Mesenchymal stem cell (in vitro differentiated cells and primary cell): ENCODE measurements around the gene ROBO2.

Experiments used
- DNase-seq: peaks from one replicate; pipeline ENCODE4 v3.0.0-alpha.2; 2013
- H2AFZ ChIP-seq: one replicate; pipeline ENCODE4 v1.6.1; 2013; ENCODE audit warnings: low read depth, mild to moderate bottlenecking, control low read depth, inconsistent platforms, low read length, moderate library complexity
- H2AK5ac ChIP-seq: 2 replicates; pipeline ENCODE4 v1.6.1; 2013; ENCODE audit warnings: low read length, moderate library complexity, mild to moderate bottlenecking, inconsistent platforms; ENCODE audit not compliant: severe bottlenecking
- H2BK120ac ChIP-seq: one replicate; pipeline ENCODE4 v1.6.1; 2013; ENCODE audit warnings: low read depth, mild to moderate bottlenecking, inconsistent platforms, low read length, moderate library complexity
- H2BK12ac ChIP-seq, 2 experiments: one replicate each; pipeline ENCODE4 v1.6.1; 2013; ENCODE audit warnings: inconsistent platforms in 2 of 2, low read length in 2 of 2, mild to moderate bottlenecking in 2 of 2, moderate library complexity in 2 of 2, control low read depth in 1 of 2
- H2BK15ac ChIP-seq: one replicate; pipeline ENCODE4 v1.6.1; 2013; ENCODE audit warnings: mild to moderate bottlenecking, low read depth, inconsistent platforms; ENCODE audit not compliant: poor library complexity, severe bottlenecking
- H2BK5ac ChIP-seq: 2 replicates; pipeline ENCODE4 v1.6.1; 2013; ENCODE audit warnings: low read depth, mild to moderate bottlenecking, low read length, control low read depth, inconsistent platforms; ENCODE audit not compliant: poor library complexity, severe bottlenecking
- H3K14ac ChIP-seq, 2 experiments: one replicate each; pipeline ENCODE4 v1.6.1; 2013; ENCODE audit warnings: inconsistent platforms in 2 of 2, low read length in 2 of 2, control low read depth in 1 of 2, mild to moderate bottlenecking in 1 of 2, moderate library complexity in 1 of 2
- H3K18ac ChIP-seq, 2 experiments: one replicate each; pipeline ENCODE4 v1.6.1; 2013; ENCODE audit warnings: inconsistent platforms in 2 of 2, low read length in 2 of 2, control low read depth in 1 of 2, low read depth in 1 of 2, mild to moderate bottlenecking in 1 of 2
- H3K23ac ChIP-seq, 2 experiments: one replicate each; pipeline ENCODE4 v1.6.1; 2013; ENCODE audit warnings: inconsistent platforms in 2 of 2, low read length in 2 of 2, mild to moderate bottlenecking in 2 of 2, moderate library complexity in 2 of 2, control low read depth in 1 of 2
- H3K27ac ChIP-seq: 2 replicates; pipeline ENCODE4 v1.5.1; 2013; ENCODE audit warnings: mild to moderate bottlenecking, moderate library complexity, low read length, control low read depth, inconsistent platforms; ENCODE audit not compliant: poor library complexity, severe bottlenecking
- H3K27me3 ChIP-seq, 2 experiments: 2 replicates each; pipeline versions ENCODE4 v1.6.1 to v1.7.0; 2013; ENCODE audit warnings: low read length in 2 of 2, mild to moderate bottlenecking in 2 of 2, moderate library complexity in 2 of 2, control low read depth in 1 of 2, inconsistent platforms in 1 of 2; ENCODE audit not compliant: control insufficient read depth in 1 of 2, insufficient read depth in 1 of 2
- H3K36me3 ChIP-seq, 2 experiments: 2 replicates each; pipeline versions ENCODE4 v1.6.1 to v1.7.0; 2013; ENCODE audit warnings: low read length in 2 of 2, control low read depth in 1 of 2, inconsistent platforms in 1 of 2, low read depth in 1 of 2, mild to moderate bottlenecking in 1 of 2; ENCODE audit not compliant: insufficient read depth in 2 of 2, control insufficient read depth in 1 of 2
- H3K4ac ChIP-seq, 2 experiments: one replicate each; pipeline ENCODE4 v1.6.1; 2013; ENCODE audit warnings: inconsistent platforms in 2 of 2, low read length in 2 of 2, mild to moderate bottlenecking in 2 of 2, moderate library complexity in 2 of 2, control low read depth in 1 of 2, low read depth in 1 of 2
- H3K4me1 ChIP-seq: 2 replicates; pipeline ENCODE4 v1.6.1; 2013; ENCODE audit warnings: low read depth, low read length, control low read depth; ENCODE audit not compliant: control insufficient read depth, insufficient read depth
- H3K4me2 ChIP-seq: 2 replicates; pipeline ENCODE4 v1.6.1; 2013; ENCODE audit warnings: low read length, mild to moderate bottlenecking, inconsistent platforms; ENCODE audit not compliant: poor library complexity, severe bottlenecking
- H3K4me3 ChIP-seq, 2 experiments: 2 replicates each; pipeline versions ENCODE4 v1.5.1 to v1.7.0; 2013; ENCODE audit warnings: low read length in 2 of 2, mild to moderate bottlenecking in 2 of 2, control low read depth in 1 of 2, low read depth in 1 of 2; ENCODE audit not compliant: insufficient read depth in 1 of 2
- H3K79me1 ChIP-seq: replicated peaks from 2 replicates; pipeline ENCODE4 v1.6.1; 2013; ENCODE audit warnings: mild to moderate bottlenecking, control low read depth, low read length, inconsistent platforms; ENCODE audit not compliant: poor library complexity, severe bottlenecking
- H3K9ac ChIP-seq: 2 replicates; pipeline ENCODE4 v1.7.0; 2013; ENCODE audit warnings: mild to moderate bottlenecking, low read length, moderate library complexity
- H3K9me3 ChIP-seq: 2 replicates; pipeline ENCODE4 v1.7.0; 2013; ENCODE audit warnings: mild to moderate bottlenecking, low read length; ENCODE audit not compliant: control insufficient read depth
- H4K8ac ChIP-seq: one replicate; pipeline ENCODE4 v1.6.1; 2013; ENCODE audit warnings: inconsistent platforms, mild to moderate bottlenecking, low read length, moderate library complexity
- H4K91ac ChIP-seq: one replicate; pipeline ENCODE4 v1.6.1; 2013; ENCODE audit warnings: mild to moderate bottlenecking, low read length, inconsistent platforms
- whole genome bisulfite sequencing: methylation state at CpG from one replicate; pipeline ENCODE4 v1.1.7; 2013; ENCODE audit warnings: mixed read lengths; 5-methylcytosine and 5-hydroxymethylcytosine counted together

Gene ROBO2

DNA sequence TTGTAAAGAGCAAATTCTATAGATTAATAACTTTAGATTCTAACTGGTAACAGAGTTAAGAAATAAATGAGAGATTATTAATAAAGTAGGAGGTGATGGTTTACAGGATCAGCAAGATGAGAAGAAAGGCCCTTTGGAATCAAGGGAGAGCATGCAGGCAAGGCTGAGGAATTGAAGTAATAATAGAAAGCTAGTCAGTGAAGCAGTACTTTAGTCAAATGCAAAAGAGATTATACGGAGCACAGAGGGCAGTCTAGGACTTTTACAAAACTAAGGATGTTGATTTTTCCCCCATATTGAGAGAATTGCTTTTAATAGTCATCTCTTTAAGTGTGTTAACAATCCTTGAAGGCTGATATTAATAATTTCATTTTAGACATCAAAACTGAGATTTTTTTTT, 146.4 kb downstream of the ROBO2 start:
- Histone ChIP-seq H3K4me3 (no peak overlapping the region), H2BK15ac (no peak overlapping the region), H3K36me3 (no peaks in the 10 kb centered on the region), H3K79me1 (no peaks in the 10 kb centered on the region), H3K4me1 (no peaks in the 10 kb centered on the region), H2AFZ (no peak overlapping the region), H3K4ac (no peak overlapping the region), H2AK5ac (no peak overlapping the region), H3K9ac (no peak overlapping the region), H3K23ac (no peak overlapping the region), H3K4me2 (no peak overlapping the region), H2BK5ac (no peak overlapping the region), H4K91ac (no peak overlapping the region), H3K27ac (no peak overlapping the region), H2BK12ac (no peak overlapping the region), H3K9me3 (no peaks in the 10 kb centered on the region), H2BK120ac (no peak overlapping the region), H3K27me3 (no peaks in the 10 kb centered on the region), H3K14ac (no peak overlapping the region), H4K8ac (no peak overlapping the region), H3K18ac (no peak overlapping the region)
- no peak for DNase-seq
- WGBS: 100% methylated on average over 1 of the region's 1 CpG

DNA sequence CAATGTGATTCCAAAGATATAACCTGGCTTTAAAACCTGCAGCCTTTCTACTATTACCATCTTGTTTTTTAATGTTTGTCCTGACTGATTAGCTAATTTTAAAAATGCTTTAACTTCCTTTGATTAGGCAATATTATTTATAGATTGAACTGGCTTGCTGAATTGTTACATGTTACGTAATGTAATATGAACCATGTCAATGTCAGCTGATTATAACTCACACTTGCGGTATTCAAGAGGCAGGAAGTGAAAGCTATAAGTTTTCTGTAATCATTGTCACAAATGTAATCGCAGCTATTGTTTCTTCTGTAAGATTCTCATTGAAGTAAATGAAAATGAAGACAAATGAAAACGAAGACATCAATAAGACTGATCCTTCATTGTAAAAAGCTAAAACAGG, 146.8 kb downstream of the ROBO2 start:
- no peak overlapping the region for H4K91ac ChIP-seq
- peak; percentile 59 for DNase-seq
- no peaks in the 10 kb centered on the region for H3K79me1 ChIP-seq
- no peak overlapping the region for H3K18ac ChIP-seq
- H3K23ac ChIP-seq: no peak overlapping the region
- no peak overlapping the region for H2BK15ac ChIP-seq
- no peak overlapping the region for H2BK120ac ChIP-seq
- no peaks in the 10 kb centered on the region for H3K36me3 ChIP-seq
- H3K4me3 ChIP-seq: no peak overlapping the region
- no peak overlapping the region for H3K4me2 ChIP-seq
- no peak overlapping the region for H3K14ac ChIP-seq
- H2BK12ac ChIP-seq: no peak overlapping the region
- no peak overlapping the region for H3K27ac ChIP-seq
- H3K4ac ChIP-seq: no peak overlapping the region
- 62% methylated on average over 2 of the region's 4 CpGs for WGBS
- H2BK5ac ChIP-seq: no peak overlapping the region
- no peaks in the 10 kb centered on the region for H3K4me1 ChIP-seq
- H3K27me3 ChIP-seq: no peaks in the 10 kb centered on the region
- H3K9me3 ChIP-seq: no peaks in the 10 kb centered on the region
- no peak overlapping the region for H4K8ac ChIP-seq
- no peak overlapping the region for H2AFZ ChIP-seq
- no peak overlapping the region for H2AK5ac ChIP-seq
- H3K9ac ChIP-seq: no peak overlapping the region

DNA sequence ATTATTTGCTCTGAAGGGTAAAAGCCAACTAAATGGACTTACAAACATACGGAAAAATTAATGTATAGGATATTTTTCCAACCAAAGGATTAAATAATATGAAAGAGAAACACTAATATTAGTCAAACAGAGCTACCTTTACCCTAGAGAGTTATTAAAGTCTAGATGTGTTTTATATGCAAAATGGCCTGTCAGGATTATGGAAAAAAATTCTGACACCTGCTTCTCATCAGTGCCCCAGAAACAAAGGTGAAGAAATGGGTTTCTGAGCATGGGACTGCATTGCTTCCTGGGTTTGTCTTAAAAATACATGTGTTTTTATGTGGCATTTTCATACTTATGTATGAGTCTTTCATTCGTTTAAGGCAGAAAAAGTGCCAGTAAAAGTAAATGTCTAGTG, 148.3 kb downstream of the ROBO2 start:
- no peak overlapping the region for H3K4me3 ChIP-seq
- no peak overlapping the region for H3K18ac ChIP-seq
- H3K14ac ChIP-seq: no peak overlapping the region
- no peak overlapping the region for H2BK5ac ChIP-seq
- no peak for DNase-seq
- no peak overlapping the region for H4K91ac ChIP-seq
- H2BK120ac ChIP-seq: no peak overlapping the region
- no peaks in the 10 kb centered on the region for H3K36me3 ChIP-seq
- H3K4me1 ChIP-seq: no peaks in the 10 kb centered on the region
- no peak overlapping the region for H4K8ac ChIP-seq
- no peaks in the 10 kb centered on the region for H3K27me3 ChIP-seq
- no peak overlapping the region for H2AK5ac ChIP-seq
- no peaks in the 10 kb centered on the region for H3K9me3 ChIP-seq
- no peak overlapping the region for H3K4me2 ChIP-seq
- H2AFZ ChIP-seq: no peak overlapping the region
- no peak overlapping the region for H3K27ac ChIP-seq
- no peak overlapping the region for H2BK15ac ChIP-seq
- H3K23ac ChIP-seq: no peak overlapping the region
- no CpG with 5 or more reads among the region's 2 CpGs for WGBS
- H3K9ac ChIP-seq: no peak overlapping the region
- no peak overlapping the region for H3K4ac ChIP-seq
- H2BK12ac ChIP-seq: no peak overlapping the region
- no peaks in the 10 kb centered on the region for H3K79me1 ChIP-seq

DNA sequence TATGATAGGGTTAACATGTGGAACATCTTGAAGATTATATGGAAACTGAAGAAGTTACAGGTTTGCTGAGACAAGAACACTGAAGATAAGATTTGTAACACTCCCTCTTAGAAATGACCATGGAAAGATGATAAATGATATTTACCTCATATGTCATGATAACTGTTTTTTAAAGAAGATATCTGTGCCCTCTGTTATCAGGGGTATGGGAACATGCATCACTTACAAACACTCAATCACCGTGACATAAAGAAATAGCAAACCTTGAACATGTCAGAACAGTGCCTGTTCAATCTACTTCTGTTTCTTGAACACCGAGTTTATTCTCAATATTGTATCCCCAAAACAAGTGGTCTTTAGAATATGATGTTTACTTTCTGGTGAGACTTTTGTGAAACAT, 149.4 kb downstream of the ROBO2 start:
- no peak overlapping the region for H2BK15ac ChIP-seq
- H3K79me1 ChIP-seq: no peaks in the 10 kb centered on the region
- H3K4me3 ChIP-seq: no peak overlapping the region
- H3K4ac ChIP-seq: no peak overlapping the region
- no peak for DNase-seq
- H4K91ac ChIP-seq: no peak overlapping the region
- H3K14ac ChIP-seq: no peak overlapping the region
- no peak overlapping the region for H4K8ac ChIP-seq
- H2AFZ ChIP-seq: no peak overlapping the region
- no peak overlapping the region for H3K23ac ChIP-seq
- H2BK5ac ChIP-seq: no peak overlapping the region
- no peak overlapping the region for H3K27ac ChIP-seq
- no peak overlapping the region for H3K9ac ChIP-seq
- H3K36me3 ChIP-seq: no peaks in the 10 kb centered on the region
- no peaks in the 10 kb centered on the region for H3K27me3 ChIP-seq
- WGBS: 69% methylated on average over 1 of the region's 2 CpGs
- no peak overlapping the region for H2AK5ac ChIP-seq
- no peak overlapping the region for H3K4me2 ChIP-seq
- no peaks in the 10 kb centered on the region for H3K9me3 ChIP-seq
- no peak overlapping the region for H3K18ac ChIP-seq
- no peaks in the 10 kb centered on the region for H3K4me1 ChIP-seq
- H2BK120ac ChIP-seq: no peak overlapping the region
- no peak overlapping the region for H2BK12ac ChIP-seq
